GM23338 (cell line): ENCODE results near the gene EPB41L5. TPM values are rescaled to one million over a fixed set of nuclear protein-coding genes. Genes with fewer than 3 reads are reported as not detected.

Experiments used
- ATAC-seq: fragments of 200-7000 bp; cut with Tn5 transposase; 3 replicates; pipeline ENCODE4 v1.9.1; 2020
- DNase-seq: peaks from one replicate; pipeline ENCODE4 v3.0.0-alpha.2; 2015; ENCODE audit warnings: low spot score
- H2AFZ ChIP-seq: fragments of 200-600 bp; sonication (generic); 2 replicates; pipeline ENCODE4 v1.8.0; 2016; ENCODE audit warnings: antibody characterized with exemption, mild to moderate bottlenecking, moderate library complexity
- H3F3A ChIP-seq: fragments of 200-600 bp; sonication (generic); replicated peaks from 2 replicates; pipeline ENCODE4 v1.8.0; 2017; ENCODE audit warnings: antibody characterized with exemption, mixed run types, low read depth
- H3K27ac ChIP-seq: fragments of 200-600 bp; sonication (generic); 2 replicates; pipeline ENCODE4 v1.6.1; 2016; ENCODE audit warnings: low read depth
- H3K27me3 ChIP-seq: fragments of 200-600 bp; sonication (generic); 2 replicates; pipeline ENCODE4 v1.8.0; 2016; ENCODE audit warnings: mild to moderate bottlenecking, mixed run types, moderate library complexity; ENCODE audit not compliant: insufficient read depth
- H3K36me3 ChIP-seq: fragments of 200-600 bp; sonication (generic); 2 replicates; pipeline ENCODE4 v1.8.0; 2016; ENCODE audit warnings: mild to moderate bottlenecking; ENCODE audit not compliant: insufficient read depth
- H3K4me1 ChIP-seq: fragments of 200-600 bp; sonication (generic); 2 replicates; pipeline ENCODE4 v1.8.0; 2016; ENCODE audit warnings: mild to moderate bottlenecking, moderate library complexity; ENCODE audit not compliant: insufficient read depth
- H3K4me2 ChIP-seq: fragments of 200-600 bp; sonication (generic); 2 replicates; pipeline ENCODE4 v1.7.1; 2017; ENCODE audit warnings: mixed run types
- H3K4me3 ChIP-seq: fragments of 200-600 bp; sonication (generic); 2 replicates; pipeline ENCODE4 v1.6.1; 2016; ENCODE audit warnings: mixed run types
- H3K79me2 ChIP-seq: fragments of 200-600 bp; sonication (generic); replicated peaks from 2 replicates; pipeline ENCODE4 v1.8.0; 2017; ENCODE audit warnings: mild to moderate bottlenecking; ENCODE audit not compliant: insufficient read depth
- H3K9me2 ChIP-seq: fragments of 200-600 bp; sonication (generic); 2 replicates; pipeline ENCODE4 v1.8.0; 2017; ENCODE audit not compliant: insufficient read depth
- H4K20me1 ChIP-seq: fragments of 200-600 bp; sonication (generic); replicated peaks from 2 replicates; pipeline ENCODE4 v1.8.0; 2017; ENCODE audit warnings: mild to moderate bottlenecking; ENCODE audit not compliant: insufficient read depth
- H3K27ac Mint-ChIP-seq: 2 replicates; pipeline ENCODE4 v1.8.0; 2020; ENCODE audit warnings: inconsistent platforms, mild to moderate bottlenecking, moderate library complexity, mixed read lengths
- H3K27me3 Mint-ChIP-seq: 3 replicates; pipeline ENCODE4 v1.8.0; 2022; ENCODE audit warnings: low read depth, mild to moderate bottlenecking, moderate library complexity, mixed read lengths, inconsistent platforms; ENCODE audit not compliant: insufficient read depth, poor library complexity
- H3K36me3 Mint-ChIP-seq: 3 replicates; pipeline ENCODE4 v1.8.0; 2021; ENCODE audit warnings: low read depth, mild to moderate bottlenecking, inconsistent platforms, moderate library complexity, mixed read lengths
- H3K4me1 Mint-ChIP-seq: 3 replicates; pipeline ENCODE4 v1.8.0; 2020; ENCODE audit warnings: mild to moderate bottlenecking, inconsistent platforms, mixed read lengths
- H3K4me3 Mint-ChIP-seq: 3 replicates; pipeline ENCODE4 v1.8.0; 2021; ENCODE audit warnings: moderate library complexity, mild to moderate bottlenecking, inconsistent platforms, mixed read lengths
- H3K9me3 Mint-ChIP-seq: 3 replicates; pipeline ENCODE4 v1.8.0; 2020; ENCODE audit warnings: moderate library complexity, mild to moderate bottlenecking, inconsistent platforms, mixed read lengths
- JUNB ChIP-seq: IDR thresholded peaks from one replicate; pipeline ENCODE4 v1.6.1; 2016; ENCODE audit warnings: antibody characterized with exemption; ENCODE audit not compliant: unreplicated experiment
- POLR2AphosphoS5 ChIP-seq: IDR thresholded peaks from 2 replicates; pipeline ENCODE4 v1.6.1; 2016; ENCODE audit warnings: antibody characterized with exemption, low read depth
- ZNF114 ChIP-seq: fragments of 250-450 bp; sonication (Bioruptor Pico); IDR thresholded peaks from 2 replicates; pipeline ENCODE4 v1.5.0; 2020; ENCODE audit warnings: mild to moderate bottlenecking, moderate library complexity
- polyA plus RNA-seq: library from polyadenylated mRNA; unstranded; fragments of >200 nt; fragmentation: Nextera tagmentation; extraction: Ambion mirVana; gene quantifications from 2 replicates; pipeline ENCODE4 v1.2.1, GENCODE V29; 2016
- total RNA-seq: library from RNA; depleted of rRNA; stranded (reverse); fragments of >200 nt; shearing (Covaris generic); gene quantifications from 2 replicates; pipeline ENCODE4 v1.2.3, GENCODE V29; 2014
- TF ChIP-seq, protein P1 (sequence below): fragments of 250-450 bp; sonication (Bioruptor Pico); IDR thresholded peaks from 2 replicates; pipeline ENCODE4 v1.5.0; 2020; ENCODE audit warnings: mild to moderate bottlenecking, moderate library complexity
- TF ChIP-seq, protein P2 (sequence below), 2 experiments: fragments of 200-600 bp in 1 of 2; sonication (generic) in 1 of 2; conservative IDR thresholded peaks; 2 replicates each; pipeline versions ENCODE4 v1.5.1 to v1.6.1; 2016 to 2017; ENCODE audit warnings: antibody characterized with exemption in 2 of 2, low read depth in 2 of 2, mild to moderate bottlenecking in 2 of 2, moderate library complexity in 1 of 2

Gene EPB41L5
- total and polyA plus RNA-seq, 2 experiments from 2014 or later: 15.5 to 35.4 TPM

DNA sequence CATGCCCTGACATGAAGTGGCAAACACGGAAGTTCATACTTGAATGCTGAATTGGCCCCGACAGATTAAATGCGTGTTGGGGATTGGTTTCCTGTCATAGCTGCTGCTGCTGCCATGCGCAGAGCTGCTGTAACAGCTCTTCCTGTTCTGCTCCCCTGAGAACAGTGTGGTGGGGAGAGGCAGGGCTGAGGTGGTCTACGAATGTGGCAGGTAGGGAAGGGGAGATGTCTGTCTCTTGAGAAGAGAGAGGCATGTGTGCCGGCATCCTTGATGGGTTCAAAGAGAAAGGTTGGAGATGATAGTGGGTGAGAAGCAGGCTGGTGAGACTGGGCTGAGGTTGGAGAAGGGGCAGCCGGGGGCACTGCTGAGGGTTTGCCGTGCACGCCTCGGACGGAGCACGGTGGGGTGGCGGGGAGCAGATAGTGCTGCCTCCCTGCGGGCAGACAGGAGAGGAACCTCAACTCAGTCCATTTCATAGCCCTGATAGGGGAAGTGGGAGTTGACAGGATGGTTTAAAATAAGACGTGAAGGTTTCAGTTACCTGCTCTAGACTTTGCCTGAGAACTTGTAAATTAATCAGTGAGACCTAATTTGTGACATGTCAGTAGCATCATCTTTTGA lies 164.2 kb downstream of the EPB41L5 start:
- H4K20me1 ChIP-seq: no peaks in the 10 kb centered on the region
- H3K27ac Mint-ChIP-seq: no peak overlapping the region
- no peak overlapping the region for H3K4me3 ChIP-seq
- no peaks in the 10 kb centered on the region for H3K36me3 Mint-ChIP-seq
- DNase-seq (peak; percentile 46), ATAC-seq (peak; percentile 53)
- H2AFZ ChIP-seq: no peak overlapping the region
- no peak overlapping the region for H3K4me3 Mint-ChIP-seq
- H3K27ac ChIP-seq: no peak overlapping the region
- H3K36me3 ChIP-seq: no peaks in the 10 kb centered on the region
- H3F3A ChIP-seq: no peaks in the 10 kb centered on the region
- no peaks in the 10 kb centered on the region for H3K9me2 ChIP-seq
- TF ChIP-seq, protein P1, sequence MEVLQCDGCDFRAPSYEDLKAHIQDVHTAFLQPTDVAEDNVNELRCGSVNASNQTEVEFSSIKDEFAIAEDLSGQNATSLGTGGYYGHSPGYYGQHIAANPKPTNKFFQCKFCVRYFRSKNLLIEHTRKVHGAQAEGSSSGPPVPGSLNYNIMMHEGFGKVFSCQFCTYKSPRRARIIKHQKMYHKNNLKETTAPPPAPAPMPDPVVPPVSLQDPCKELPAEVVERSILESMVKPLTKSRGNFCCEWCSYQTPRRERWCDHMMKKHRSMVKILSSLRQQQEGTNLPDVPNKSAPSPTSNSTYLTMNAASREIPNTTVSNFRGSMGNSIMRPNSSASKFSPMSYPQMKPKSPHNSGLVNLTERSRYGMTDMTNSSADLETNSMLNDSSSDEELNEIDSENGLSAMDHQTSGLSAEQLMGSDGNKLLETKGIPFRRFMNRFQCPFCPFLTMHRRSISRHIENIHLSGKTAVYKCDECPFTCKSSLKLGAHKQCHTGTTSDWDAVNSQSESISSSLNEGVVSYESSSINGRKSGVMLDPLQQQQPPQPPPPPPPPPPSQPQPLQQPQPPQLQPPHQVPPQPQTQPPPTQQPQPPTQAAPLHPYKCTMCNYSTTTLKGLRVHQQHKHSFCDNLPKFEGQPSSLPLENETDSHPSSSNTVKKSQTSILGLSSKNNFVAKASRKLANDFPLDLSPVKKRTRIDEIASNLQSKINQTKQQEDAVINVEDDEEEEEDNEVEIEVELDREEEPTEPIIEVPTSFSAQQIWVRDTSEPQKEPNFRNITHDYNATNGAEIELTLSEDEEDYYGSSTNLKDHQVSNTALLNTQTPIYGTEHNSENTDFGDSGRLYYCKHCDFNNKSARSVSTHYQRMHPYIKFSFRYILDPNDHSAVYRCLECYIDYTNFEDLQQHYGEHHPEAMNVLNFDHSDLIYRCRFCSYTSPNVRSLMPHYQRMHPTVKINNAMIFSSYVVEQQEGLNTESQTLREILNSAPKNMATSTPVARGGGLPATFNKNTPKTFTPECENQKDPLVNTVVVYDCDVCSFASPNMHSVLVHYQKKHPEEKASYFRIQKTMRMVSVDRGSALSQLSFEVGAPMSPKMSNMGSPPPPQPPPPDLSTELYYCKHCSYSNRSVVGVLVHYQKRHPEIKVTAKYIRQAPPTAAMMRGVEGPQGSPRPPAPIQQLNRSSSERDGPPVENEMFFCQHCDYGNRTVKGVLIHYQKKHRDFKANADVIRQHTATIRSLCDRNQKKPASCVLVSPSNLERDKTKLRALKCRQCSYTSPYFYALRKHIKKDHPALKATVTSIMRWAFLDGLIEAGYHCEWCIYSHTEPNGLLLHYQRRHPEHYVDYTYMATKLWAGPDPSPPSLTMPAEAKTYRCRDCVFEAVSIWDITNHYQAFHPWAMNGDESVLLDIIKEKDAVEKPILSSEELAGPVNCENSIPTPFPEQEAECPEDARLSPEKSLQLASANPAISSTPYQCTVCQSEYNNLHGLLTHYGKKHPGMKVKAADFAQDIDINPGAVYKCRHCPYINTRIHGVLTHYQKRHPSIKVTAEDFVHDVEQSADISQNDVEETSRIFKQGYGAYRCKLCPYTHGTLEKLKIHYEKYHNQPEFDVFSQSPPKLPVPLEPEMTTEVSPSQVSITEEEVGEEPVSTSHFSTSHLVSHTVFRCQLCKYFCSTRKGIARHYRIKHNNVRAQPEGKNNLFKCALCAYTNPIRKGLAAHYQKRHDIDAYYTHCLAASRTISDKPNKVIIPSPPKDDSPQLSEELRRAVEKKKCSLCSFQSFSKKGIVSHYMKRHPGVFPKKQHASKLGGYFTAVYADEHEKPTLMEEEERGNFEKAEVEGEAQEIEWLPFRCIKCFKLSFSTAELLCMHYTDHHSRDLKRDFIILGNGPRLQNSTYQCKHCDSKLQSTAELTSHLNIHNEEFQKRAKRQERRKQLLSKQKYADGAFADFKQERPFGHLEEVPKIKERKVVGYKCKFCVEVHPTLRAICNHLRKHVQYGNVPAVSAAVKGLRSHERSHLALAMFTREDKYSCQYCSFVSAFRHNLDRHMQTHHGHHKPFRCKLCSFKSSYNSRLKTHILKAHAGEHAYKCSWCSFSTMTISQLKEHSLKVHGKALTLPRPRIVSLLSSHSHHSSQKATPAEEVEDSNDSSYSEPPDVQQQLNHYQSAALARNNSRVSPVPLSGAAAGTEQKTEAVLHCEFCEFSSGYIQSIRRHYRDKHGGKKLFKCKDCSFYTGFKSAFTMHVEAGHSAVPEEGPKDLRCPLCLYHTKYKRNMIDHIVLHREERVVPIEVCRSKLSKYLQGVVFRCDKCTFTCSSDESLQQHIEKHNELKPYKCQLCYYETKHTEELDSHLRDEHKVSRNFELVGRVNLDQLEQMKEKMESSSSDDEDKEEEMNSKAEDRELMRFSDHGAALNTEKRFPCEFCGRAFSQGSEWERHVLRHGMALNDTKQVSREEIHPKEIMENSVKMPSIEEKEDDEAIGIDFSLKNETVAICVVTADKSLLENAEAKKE (CRISPR knock-in tag): no peak
- TF ChIP-seq JUNB: no peak
- TF ChIP-seq POLR2AphosphoS5: no peak
- no peak for TF ChIP-seq ZNF114 (CRISPR knock-in tag)
- TF ChIP-seq, protein P2, sequence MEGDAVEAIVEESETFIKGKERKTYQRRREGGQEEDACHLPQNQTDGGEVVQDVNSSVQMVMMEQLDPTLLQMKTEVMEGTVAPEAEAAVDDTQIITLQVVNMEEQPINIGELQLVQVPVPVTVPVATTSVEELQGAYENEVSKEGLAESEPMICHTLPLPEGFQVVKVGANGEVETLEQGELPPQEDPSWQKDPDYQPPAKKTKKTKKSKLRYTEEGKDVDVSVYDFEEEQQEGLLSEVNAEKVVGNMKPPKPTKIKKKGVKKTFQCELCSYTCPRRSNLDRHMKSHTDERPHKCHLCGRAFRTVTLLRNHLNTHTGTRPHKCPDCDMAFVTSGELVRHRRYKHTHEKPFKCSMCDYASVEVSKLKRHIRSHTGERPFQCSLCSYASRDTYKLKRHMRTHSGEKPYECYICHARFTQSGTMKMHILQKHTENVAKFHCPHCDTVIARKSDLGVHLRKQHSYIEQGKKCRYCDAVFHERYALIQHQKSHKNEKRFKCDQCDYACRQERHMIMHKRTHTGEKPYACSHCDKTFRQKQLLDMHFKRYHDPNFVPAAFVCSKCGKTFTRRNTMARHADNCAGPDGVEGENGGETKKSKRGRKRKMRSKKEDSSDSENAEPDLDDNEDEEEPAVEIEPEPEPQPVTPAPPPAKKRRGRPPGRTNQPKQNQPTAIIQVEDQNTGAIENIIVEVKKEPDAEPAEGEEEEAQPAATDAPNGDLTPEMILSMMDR (conservative IDR thresholded peaks at IDR 0.05; ENCODE audit: low read depth in 2 of 2): peak; percentile 19 to 49; a peak in 1 of 4 replicates
- no peaks in the 10 kb centered on the region for H3K9me3 Mint-ChIP-seq
- H3K27me3 ChIP-seq: no peaks in the 10 kb centered on the region
- H3K4me1 ChIP-seq: no peaks in the 10 kb centered on the region; the same call in 1 of the 2 replicates
- H3K4me1 Mint-ChIP-seq: peaks cover 18% of the 10 kb centered on the region; the same call in 2 of the 3 replicates
- H3K27me3 Mint-ChIP-seq: peaks cover 3% of the 10 kb centered on the region
- H3K79me2 ChIP-seq: no peaks in the 10 kb centered on the region
- H3K4me2 ChIP-seq: no peak overlapping the region
